A549 (cell line): ENCODE measurements around the gene PTPN14. TPM values are rescaled to one million over a fixed set of nuclear protein-coding genes. Genes with fewer than 3 reads are reported as not detected.
A peak's percentile ranks its signal among the peaks of the same experiment; 100 is the strongest.

ENCODE experiments used
- ATAC-seq, 2 experiments: fragments of 200-7000 bp in 1 of 2; fragments of >200 bp in 1 of 2; cut with Nextera tagmentation in 1 of 2; cut with Tn5 transposase in 1 of 2; 3 replicates each; pipeline versions ENCODE4 v1.8.0 to v1.9.1; 2018 to 2020; ENCODE audit warnings: mild to moderate bottlenecking in 1 of 2, moderate library complexity in 1 of 2
- CTCF ChIA-PET: fragments of 300-600 bp; sonication (Branson Sonifier 250); formaldehyde crosslinking; extraction: SDS; loops from one replicate; lab custom pipeline; 2021; ENCODE audit warnings: antibody characterized with exemption, inconsistent platforms; lab: Yijun Ruan, JAX
- POLR2A ChIA-PET: fragments of 350-600 bp; formaldehyde crosslinking; extraction: SDS; loops from one replicate; lab custom pipeline; 2021; ENCODE audit warnings: antibody characterized with exemption, inconsistent platforms; lab: Yijun Ruan, JAX
- DNase-seq, 2 experiments: peaks; one replicate each; pipeline versions ENCODE4 v3.0.0 to v3.0.0-alpha.2; 2011 to 2016; ENCODE audit warnings: low read depth in 1 of 2, low spot score in 1 of 2
- FAIRE-seq: peaks from 2 replicates; lab custom pipeline; 2011; peaks lifted over from hg19 to GRCh38; lab: Jason Lieb, UNC
- H3K27ac ChIP-seq, 2 experiments: fragments of >200 bp; sonication (Bioruptor Twin); formaldehyde crosslinking; 3 replicates each; pipeline ENCODE4 v1.5.1; 2016 to 2017
- H3K4me1 ChIP-seq: fragments of >200 bp; sonication (Bioruptor Twin); formaldehyde crosslinking; 3 replicates; pipeline ENCODE4 v1.6.1; 2016
- H3K4me2 ChIP-seq: fragments of >200 bp; sonication (Bioruptor Twin); formaldehyde crosslinking; 3 replicates; pipeline ENCODE4 v1.6.1; 2016
- H3K4me3 ChIP-seq: fragments of >200 bp; sonication (Bioruptor Twin); formaldehyde crosslinking; 3 replicates; pipeline ENCODE4 v1.5.1; 2016
- H3K9me3 ChIP-seq: fragments of >200 bp; sonication (Bioruptor Twin); formaldehyde crosslinking; 3 replicates; pipeline ENCODE4 v1.6.1; 2016
- BCL3 ChIP-seq: fragments of >200 bp; sonication (Bioruptor Twin); formaldehyde crosslinking; IDR thresholded peaks from 3 replicates; pipeline ENCODE4 v1.6.1; 2016
- CBX8 ChIP-seq: fragments of 200-600 bp; sonication (generic); IDR thresholded peaks from 2 replicates; pipeline ENCODE4 v1.6.1; 2016
- CHD4 ChIP-seq: fragments of 200-600 bp; sonication (generic); IDR thresholded peaks from 2 replicates; pipeline ENCODE4 v1.6.1; 2016; ENCODE audit warnings: antibody characterized with exemption, mild to moderate bottlenecking, borderline replicate concordance
- CTCF ChIP-seq: fragments of >200 bp; sonication (Bioruptor Twin); formaldehyde crosslinking; IDR thresholded peaks from 3 replicates; pipeline ENCODE4 v1.5.1; 2016
- ELK1 ChIP-seq: fragments of 150-350 bp; IDR thresholded peaks from 2 replicates; pipeline ENCODE4 v1.6.1; 2014; ENCODE audit warnings: low read depth, mild to moderate bottlenecking, low read length
- EP300 ChIP-seq, 2 experiments: fragments of >200 bp; sonication (Bioruptor Twin); formaldehyde crosslinking; IDR thresholded peaks; 2 replicates in 1 of 2; 3 replicates in 1 of 2; pipeline ENCODE4 v1.6.1; 2016 to 2017
- ESRRA ChIP-seq: fragments of 150-350 bp; IDR thresholded peaks from 2 replicates; pipeline ENCODE4 v1.6.1; 2014; ENCODE audit warnings: mild to moderate bottlenecking, low read length, borderline replicate concordance
- MAX ChIP-seq: IDR thresholded peaks from 2 replicates; pipeline ENCODE4 v1.6.1; 2012
- MYC ChIP-seq: IDR thresholded peaks from 2 replicates; pipeline ENCODE4 v1.6.1; 2012; ENCODE audit warnings: mild to moderate bottlenecking, inconsistent platforms, low read length, improper control_type of control experiment, borderline replicate concordance
- PHF8 ChIP-seq: fragments of 200-600 bp; sonication (generic); IDR thresholded peaks from 2 replicates; pipeline ENCODE4 v1.6.1; 2016; ENCODE audit warnings: low read depth, mild to moderate bottlenecking, antibody characterized with exemption, moderate library complexity, borderline replicate concordance
- RFX5 ChIP-seq: fragments of 450-650 bp; IDR thresholded peaks from 2 replicates; pipeline ENCODE4 v1.7.1; 2014; ENCODE audit warnings: antibody characterized with exemption, mild to moderate bottlenecking, moderate library complexity
- SREBF2 ChIP-seq: fragments of 450-650 bp; IDR thresholded peaks from 2 replicates; pipeline ENCODE4 v1.6.1; 2014; ENCODE audit warnings: mild to moderate bottlenecking, moderate library complexity
- USF2 ChIP-seq: fragments of 450-650 bp; IDR thresholded peaks from 2 replicates; pipeline ENCODE4 v1.6.1; 2014; ENCODE audit warnings: antibody characterized with exemption
- ZFP36 ChIP-seq: fragments of 450-650 bp; IDR thresholded peaks from 2 replicates; pipeline ENCODE4 v1.6.1; 2014; ENCODE audit warnings: borderline replicate concordance; ENCODE audit not compliant: partially characterized antibody
- ZNF302 ChIP-seq: fragments of 250-450 bp; sonication (Bioruptor Pico); IDR thresholded peaks from 2 replicates; pipeline ENCODE4 v1.9.0; 2021; ENCODE audit warnings: inconsistent platforms, mild to moderate bottlenecking, moderate library complexity
- ZSCAN20 ChIP-seq: fragments of 250-450 bp; sonication (Bioruptor Pico); IDR thresholded peaks from 2 replicates; pipeline ENCODE4 v1.8.0; 2022; ENCODE audit warnings: mild to moderate bottlenecking, moderate library complexity
- WGBS: methylation state at CpG from one replicate; pipeline ENCODE4 v1.1.6; 2017; ENCODE audit errors: missing lambda C conversion rate; 5-methylcytosine and 5-hydroxymethylcytosine counted together
- polyA plus RNA-seq, 4 experiments: library from polyadenylated mRNA; depleted of rRNA in 3 of 4; stranded (reverse); fragments of >200 nt; fragmentation: RNase III in 1 of 4; extraction: RNeasy Plus Mini Kit Qiagen cat#74134 plus additional on column Dnase treatment in 1 of 4; gene quantifications; 2 replicates in 3 of 4; 3 replicates in 1 of 4; pipeline ENCODE4 v1.2.3, GENCODE V29; 2011 to 2017

Gene PTPN14
- polyA plus RNA-seq, 2 of the 4 experiments (the other 2 are of a cell fraction), result 9.2 to 10.0 TPM

GRCh38 chr1:214391873-214392645 lies 159.3 kb downstream of the PTPN14 start:
- no peak overlapping the region for H3K27ac ChIP-seq
- 87% methylated on average over 12 of the region's 12 CpGs for whole genome bisulfite sequencing
- no peak for ATAC-seq

GRCh38 chr1:214389734-214390133 lies 161.7 kb downstream of the PTPN14 start:
- H3K27ac ChIP-seq, result no peak overlapping the region
- no peak for TF ChIP-seq PHF8
- TF ChIP-seq, all 56 proteins: peak for 0
- ATAC-seq (no peak), FAIRE-seq (no peak), DNase-seq (no peak)
- Histone ChIP-seq H3K4me2 (no peak overlapping the region), H3K4me3 (no peak overlapping the region), H3K9me3 (no peaks in the 10 kb centered on the region), H3K4me1 (peaks cover 2% of the 10 kb centered on the region; the same call in 2 of the 3 replicates)
- CTCF ChIA-PET, result interaction anchor here (0.7 to 5.3 kb wide), 7 partner anchors 10 to 195 kb away, joined by 3 to 64 read pairs (median 3); no protein-coding TSS in a partner anchor
- POLR2A ChIA-PET, result no interaction called here
- 79% methylated on average over 4 of the region's 4 CpGs for WGBS

More at GRCh38 chr1:214391873-214392645, 159.3 kb downstream of the PTPN14 start:
- POLR2A ChIA-PET, result no interaction called here
- no peak for FAIRE-seq
- Histone ChIP-seq H3K4me1 (peaks cover 5% of the 10 kb centered on the region; the same call in 2 of the 3 replicates), H3K4me3 (no peak overlapping the region), H3K4me2 (no peak overlapping the region)
- DNase-seq, result no peak
- TF ChIP-seq SREBF2, result no peak
- TF ChIP-seq BCL3, result no peak
- no peak for TF ChIP-seq EP300 (IDR thresholded peaks at IDR 0.05)
- TF ChIP-seq MAX, result no peak
- no peak for TF ChIP-seq ZNF302 (CRISPR knock-in tag)
- TF ChIP-seq, all 56 proteins: peak for 0
- no peaks in the 10 kb centered on the region for H3K9me3 ChIP-seq
- CTCF ChIA-PET, result interaction anchor here (1.1 kb wide), 1 partner anchor 60 kb away, joined by 3 read pairs; no protein-coding TSS in a partner anchor

GRCh38 chr1:214386747-214387146 lies 164.7 kb downstream of the PTPN14 start:
- WGBS, result 86% methylated on average over 14 of the region's 14 CpGs
- Histone ChIP-seq H3K4me3 (no peak overlapping the region), H3K4me2 (no peak overlapping the region)
- TF ChIP-seq CBX8 (no peak), BCL3 (no peak), CTCF (no peak)
- TF ChIP-seq, all 56 proteins: peak for 0
- FAIRE-seq (no peak), ATAC-seq (peak in 1 of 2 experiments; percentile 19; a peak in 1 of 6 replicates), DNase-seq (no peak)
- Histone ChIP-seq H3K27ac (no peak overlapping the region), H3K9me3 (no peaks in the 10 kb centered on the region), H3K4me1 (no peaks in the 10 kb centered on the region)
- CTCF ChIA-PET, result interaction anchor here (1.2 to 5.3 kb wide), 2 partner anchors 198 to 204 kb away, joined by 3 to 64 read pairs; no protein-coding TSS in a partner anchor
- POLR2A ChIA-PET, result no interaction called here

- Histone ChIP-seq H3K27ac (no peak overlapping the region), H3K4me2 (no peak overlapping the region), H3K9me3 (no peaks in the 10 kb centered on the region), H3K4me3 (no peak overlapping the region), H3K4me1 (no peaks in the 10 kb centered on the region)
- ChIA-PET POLR2A (no interaction called here), CTCF (interaction anchor here (5.3 kb wide), 1 partner anchor 198 kb away, joined by 64 read pairs; no protein-coding TSS in a partner anchor)
- no peak for TF ChIP-seq CBX8
- no peak for TF ChIP-seq ZSCAN20 (CRISPR knock-in tag)
- TF ChIP-seq MYC, result no peak
- TF ChIP-seq ZNF302 (CRISPR knock-in tag), result no peak
- TF ChIP-seq ZFP36, result no peak
- no peak for TF ChIP-seq ELK1
- no peak for TF ChIP-seq PHF8
- TF ChIP-seq USF2, result no peak
- no peak for TF ChIP-seq ESRRA
- TF ChIP-seq CHD4, result no peak
- TF ChIP-seq EP300 (IDR thresholded peaks at IDR 0.05), result no peak
- TF ChIP-seq RFX5, result no peak
- no peak for DNase-seq
- FAIRE-seq, result no peak
- ATAC-seq, result no peak
- 85% methylated on average over 7 of the region's 7 CpGs for WGBS
Observed at GRCh38 chr1:214386333-214386732, 165.1 kb downstream of the PTPN14 start.
